HCT116 (cell line): ENCODE results near the gene YAE1. TPM values are rescaled to one million over a fixed set of nuclear protein-coding genes. Genes with fewer than 3 reads are reported as not detected.

Experiments
- ATAC-seq: fragments of 200-7000 bp; cut with Tn5 transposase; 2 replicates; pipeline ENCODE4 v1.9.1; 2020; ENCODE audit warnings: mild to moderate bottlenecking, moderate library complexity
- BruUV-seq: library from RNA; stranded (reverse); fragments of 400-500 nt; replicated peaks from 2 replicates; lab custom pipeline; 2021; lab: Mats Ljungman, UMichigan
- CTCF ChIA-PET: fragments of 300-600 bp; sonication (Branson Sonifier 250); formaldehyde crosslinking; loops from one replicate; lab custom pipeline; 2021; ENCODE audit warnings: antibody characterized with exemption; lab: Charles Lee
- POLR2A ChIA-PET: fragments of 300-600, 350-600 bp; sonication (Branson Sonifier 250); formaldehyde crosslinking; loops from one replicate; lab custom pipeline; 2021; ENCODE audit warnings: antibody characterized with exemption; lab: Charles Lee
- RAD21 ChIA-PET, 2 experiments: fragments of 300-600 bp; sonication (Branson Sonifier 250); formaldehyde crosslinking; loops; one replicate each; lab custom pipeline; 2023; ENCODE audit warnings: low total read pairs in 2 of 2; ENCODE audit not compliant: uncharacterized antibody in 2 of 2, unreplicated experiment in 2 of 2, low non-redundant PET in 1 of 2; lab: Charles Lee
- DNase-seq: peaks from one replicate; pipeline ENCODE4 v3.0.0-alpha.2; 2010; ENCODE audit warnings: low read depth, low spot score
- H2AFZ ChIP-seq: fragments of 200-600 bp; shearing (Covaris generic), sonication (generic); 2 replicates; pipeline ENCODE4 v1.6.1; 2017; ENCODE audit warnings: low read depth, mixed run types, mixed read lengths, antibody characterized with exemption, low read length; ENCODE audit not compliant: poor library complexity, severe bottlenecking
- H3K27ac ChIP-seq: 2 replicates; pipeline ENCODE4 v1.5.1; 2012; ENCODE audit warnings: low read depth, low read length
- H3K27me3 ChIP-seq: fragments of 200-600 bp; sonication (generic); 2 replicates; pipeline ENCODE4 v1.6.1; 2016; ENCODE audit warnings: mixed run types, low read length, mixed read lengths; ENCODE audit not compliant: insufficient read depth
- H3K36me3 ChIP-seq, 2 experiments: fragments of 200-500 bp in 1 of 2; fragments of 200-600 bp in 1 of 2; sonication (Bioruptor generic) in 1 of 2; sonication (generic) in 1 of 2; 2 replicates each; pipeline versions ENCODE4 v1.5.1 to v1.6.1; 2014 to 2016; ENCODE audit warnings: low read length in 2 of 2, inconsistent platforms in 1 of 2, mixed read lengths in 1 of 2, mixed run types in 1 of 2; ENCODE audit not compliant: insufficient read depth in 2 of 2, control insufficient read depth in 1 of 2
- H3K4me1 ChIP-seq, 2 experiments: fragments of 200-600 bp in 1 of 2; sonication (generic) in 1 of 2; 2 replicates each; pipeline versions ENCODE4 v1.5.1 to v1.6.1; 2012 to 2017; ENCODE audit warnings: low read length in 2 of 2, inconsistent platforms in 1 of 2, mild to moderate bottlenecking in 1 of 2, mixed read lengths in 1 of 2, mixed run types in 1 of 2, moderate library complexity in 1 of 2; ENCODE audit not compliant: insufficient read depth in 2 of 2, control insufficient read depth in 1 of 2
- H3K4me2 ChIP-seq: fragments of 200-600 bp; sonication (generic); 2 replicates; pipeline ENCODE4 v1.6.1; 2017; ENCODE audit warnings: mixed run types, low read length, mixed read lengths
- H3K4me3 ChIP-seq, 2 experiments: fragments of 200-600 bp in 1 of 2; sonication (generic) in 1 of 2; replicated peaks in 1 of 2; 2 replicates each; pipeline ENCODE4 v1.5.1; 2011 to 2016; ENCODE audit warnings: low read length in 2 of 2, control low read depth in 1 of 2, low read depth in 1 of 2, mild to moderate bottlenecking in 1 of 2, mixed read lengths in 1 of 2, mixed run types in 1 of 2
- H3K79me2 ChIP-seq: fragments of 200-600 bp; sonication (generic); 2 replicates; pipeline ENCODE4 v1.6.1; 2017; ENCODE audit warnings: mild to moderate bottlenecking, mixed run types, low read length, moderate library complexity, mixed read lengths; ENCODE audit not compliant: insufficient read depth
- H3K9ac ChIP-seq: fragments of 200-600 bp; sonication (generic); 2 replicates; pipeline ENCODE4 v1.6.1; 2016; ENCODE audit warnings: low read length, mixed read lengths
- H3K9me2 ChIP-seq: fragments of 200-600 bp; sonication (generic), shearing (Covaris generic); 2 replicates; pipeline ENCODE4 v1.6.1; 2017; ENCODE audit warnings: mixed run types, mild to moderate bottlenecking, moderate library complexity; ENCODE audit not compliant: insufficient read depth
- H3K9me3 ChIP-seq, 2 experiments: fragments of 200-500 bp in 1 of 2; fragments of 200-600 bp in 1 of 2; sonication (Bioruptor generic) in 1 of 2; sonication (generic) in 1 of 2; 2 replicates each; pipeline ENCODE4 v1.6.1; 2014 to 2017; ENCODE audit warnings: low read length in 2 of 2, mixed read lengths in 2 of 2, inconsistent platforms in 1 of 2, low read depth in 1 of 2, mild to moderate bottlenecking in 1 of 2, mixed run types in 1 of 2, moderate library complexity in 1 of 2; ENCODE audit not compliant: control insufficient read depth in 1 of 2, insufficient read depth in 1 of 2
- H4K20me1 ChIP-seq: fragments of 200-600 bp; sonication (generic), shearing (Covaris generic); 2 replicates; pipeline ENCODE4 v1.6.1; 2017; ENCODE audit warnings: mixed run types, mild to moderate bottlenecking, moderate library complexity; ENCODE audit not compliant: insufficient read depth
- CBX3 ChIP-seq: IDR thresholded peaks from 2 replicates; pipeline ENCODE4 v1.6.1; 2012; ENCODE audit warnings: low read depth
- CEBPB ChIP-seq: IDR thresholded peaks from 2 replicates; pipeline ENCODE4 v1.6.1; 2012; ENCODE audit warnings: low read depth
- EGR1 ChIP-seq: IDR thresholded peaks from 2 replicates; pipeline ENCODE4 v1.6.1; 2012; ENCODE audit warnings: low read depth
- ELF1 ChIP-seq: IDR thresholded peaks from 2 replicates; pipeline ENCODE4 v1.6.1; 2012; ENCODE audit warnings: low read depth, borderline replicate concordance
- EZH2 ChIP-seq: fragments of 200-600 bp; sonication (generic); IDR thresholded peaks from 2 replicates; pipeline ENCODE4 v1.6.1; 2017; ENCODE audit warnings: antibody characterized with exemption, mixed run types
- JUND ChIP-seq: IDR thresholded peaks from 2 replicates; pipeline ENCODE4 v1.6.1; 2012
- POLR2A ChIP-seq: IDR thresholded peaks from 2 replicates; pipeline ENCODE4 v1.7.0; 2011; ENCODE audit warnings: borderline replicate concordance; ENCODE audit not compliant: insufficient read depth, insufficient read length; ENCODE audit errors: extremely low read depth
- SIN3A ChIP-seq: IDR thresholded peaks from 2 replicates; pipeline ENCODE4 v1.6.1; 2012; ENCODE audit warnings: low read depth
- TCF7L2 ChIP-seq: IDR thresholded peaks from 2 replicates; pipeline ENCODE4 v1.7.0; 2011; ENCODE audit warnings: borderline replicate concordance, inconsistent platforms; ENCODE audit not compliant: insufficient read depth, insufficient read length; ENCODE audit errors: extremely low read depth
- YY1 ChIP-seq: IDR thresholded peaks from 2 replicates; pipeline ENCODE4 v1.6.1; 2011; ENCODE audit warnings: low read length, low read depth, moderate library complexity, mild to moderate bottlenecking; ENCODE audit not compliant: insufficient replicate concordance; ENCODE audit errors: extremely low read depth
- ZFX ChIP-seq: fragments of 450-650 bp; IDR thresholded peaks from 2 replicates; pipeline ENCODE4 v1.6.1; 2017
- ZNF274 ChIP-seq: fragments of 200-500 bp; sonication (Bioruptor generic); IDR thresholded peaks from 2 replicates; pipeline ENCODE4 v1.6.1; 2014; ENCODE audit warnings: mild to moderate bottlenecking, low read depth, low read length, inconsistent platforms
- intact Hi-C: fragments of 100-400 bp; cut with micrococcal nuclease; formaldehyde crosslinking; loops from 2 replicates; pipeline ENCODE4 v1.10.0; 2022
- total RNA-seq: library from RNA; stranded (reverse); gene quantifications from one replicate; pipeline ENCODE4 v1.2.1, GENCODE V29; 2021; ENCODE audit not compliant: unreplicated experiment
- TF ChIP-seq, protein P1 (sequence below), 3 experiments: fragments of 200-600 bp in 1 of 3; sonication (generic) in 1 of 3; IDR thresholded peaks in 2 of 3; conservative IDR thresholded peaks in 1 of 3; 2 replicates each; pipeline ENCODE4 v1.5.1; 2012 to 2017; ENCODE audit warnings: low read depth in 2 of 3, low read length in 2 of 3, antibody characterized with exemption in 1 of 3, borderline replicate concordance in 1 of 3, control low read depth in 1 of 3, mild to moderate bottlenecking in 1 of 3, mixed read lengths in 1 of 3, mixed run types in 1 of 3, moderate library complexity in 1 of 3; ENCODE audit not compliant: insufficient read depth in 1 of 3
- TF ChIP-seq, protein P2 (sequence below): IDR thresholded peaks from 2 replicates; pipeline ENCODE4 v1.6.1; 2011; ENCODE audit warnings: mild to moderate bottlenecking, low read length, moderate library complexity; ENCODE audit not compliant: insufficient replicate concordance; ENCODE audit errors: extremely low read depth
- TF ChIP-seq, protein P3 (sequence below): IDR thresholded peaks from 2 replicates; pipeline ENCODE4 v1.6.1; 2012

The YAE1 gene
- total RNA-seq, 1 experiment from 2014 or later, result 16.9 TPM

DNA sequence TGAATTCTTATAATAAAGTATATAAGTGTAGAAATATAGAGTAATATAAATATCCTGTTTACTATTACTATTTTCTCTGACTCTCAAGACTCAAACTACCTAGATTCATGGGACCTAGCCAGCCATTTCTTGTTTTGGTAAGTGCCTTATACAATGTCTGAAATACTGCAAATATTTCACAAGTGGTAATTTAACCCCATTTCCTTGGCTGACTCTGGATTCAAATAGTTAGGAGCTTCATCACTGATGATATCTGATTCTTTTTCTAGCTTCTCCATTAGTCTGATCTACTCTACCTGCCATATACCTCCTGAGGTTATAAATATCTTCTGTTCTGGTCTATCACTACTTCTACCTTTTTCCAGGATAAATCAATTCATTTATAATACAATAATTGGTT lies 50.8 kb downstream of the YAE1 start:
- no peaks in the 10 kb centered on the region for H3K27me3 ChIP-seq
- intact Hi-C loops, result no loop called here
- H3K27ac ChIP-seq, result no peak overlapping the region
- POLR2A ChIA-PET, result no interaction called here
- H3K9me2 ChIP-seq, result no peaks in the 10 kb centered on the region
- no peaks in the 10 kb centered on the region for H3K9me3 ChIP-seq
- no TSS peak for BruUV-seq
- no peaks in the 10 kb centered on the region for H4K20me1 ChIP-seq
- DNase-seq, result no peak
- no peak overlapping the region for H2AFZ ChIP-seq
- H3K4me1 ChIP-seq, result peaks cover 4 to 5% of the 10 kb centered on the region in 2 experiments; a peak in 3 of 4 replicates
- H3K9ac ChIP-seq, result no peak overlapping the region
- ATAC-seq, result no peak
- RAD21 ChIA-PET, result no interaction called here
- H3K4me2 ChIP-seq, result no peak overlapping the region
- 0 out of 2 replicates have a peak, but pooled peaks cover 3% of the 10 kb centered on the region for H3K79me2 ChIP-seq
- CTCF ChIA-PET, result no interaction called here
- no peak overlapping the region for H3K4me3 ChIP-seq
- TF ChIP-seq, protein P1, sequence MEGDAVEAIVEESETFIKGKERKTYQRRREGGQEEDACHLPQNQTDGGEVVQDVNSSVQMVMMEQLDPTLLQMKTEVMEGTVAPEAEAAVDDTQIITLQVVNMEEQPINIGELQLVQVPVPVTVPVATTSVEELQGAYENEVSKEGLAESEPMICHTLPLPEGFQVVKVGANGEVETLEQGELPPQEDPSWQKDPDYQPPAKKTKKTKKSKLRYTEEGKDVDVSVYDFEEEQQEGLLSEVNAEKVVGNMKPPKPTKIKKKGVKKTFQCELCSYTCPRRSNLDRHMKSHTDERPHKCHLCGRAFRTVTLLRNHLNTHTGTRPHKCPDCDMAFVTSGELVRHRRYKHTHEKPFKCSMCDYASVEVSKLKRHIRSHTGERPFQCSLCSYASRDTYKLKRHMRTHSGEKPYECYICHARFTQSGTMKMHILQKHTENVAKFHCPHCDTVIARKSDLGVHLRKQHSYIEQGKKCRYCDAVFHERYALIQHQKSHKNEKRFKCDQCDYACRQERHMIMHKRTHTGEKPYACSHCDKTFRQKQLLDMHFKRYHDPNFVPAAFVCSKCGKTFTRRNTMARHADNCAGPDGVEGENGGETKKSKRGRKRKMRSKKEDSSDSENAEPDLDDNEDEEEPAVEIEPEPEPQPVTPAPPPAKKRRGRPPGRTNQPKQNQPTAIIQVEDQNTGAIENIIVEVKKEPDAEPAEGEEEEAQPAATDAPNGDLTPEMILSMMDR (IDR thresholded peaks at IDR 0.05 in 2 of 3, conservative IDR thresholded peaks at IDR 0.05 in 1 of 3; ENCODE audit: borderline replicate concordance in 1 of 3, insufficient read depth in 1 of 3, low read depth in 2 of 3, low read length in 2 of 3), result no peak
- TF ChIP-seq YY1 (no peak), ZFX (no peak)
- TF ChIP-seq, all 23 proteins: peak for 0
- no peaks in the 10 kb centered on the region for H3K36me3 ChIP-seq

DNA sequence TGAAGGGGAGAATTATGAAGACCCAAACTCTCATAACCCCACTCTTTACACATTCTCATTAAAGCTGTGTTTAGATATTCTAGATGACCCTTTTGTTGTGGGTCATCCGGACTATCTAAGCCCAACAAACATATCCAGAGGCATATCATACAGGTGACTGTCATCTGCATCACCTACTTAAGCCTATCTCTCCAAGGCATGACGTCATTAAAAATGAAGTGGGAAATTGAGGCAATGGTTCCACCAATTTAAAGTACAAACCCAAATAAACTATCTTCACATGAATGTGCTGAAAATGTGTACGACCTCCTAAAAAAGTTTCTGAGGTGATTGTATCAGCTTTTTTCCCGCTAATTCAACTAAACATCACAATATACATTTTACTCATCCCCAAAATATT lies 52.7 kb downstream of the YAE1 start:
- intact Hi-C loops, result no loop called here
- Histone ChIP-seq H3K4me1 (peaks cover 4 to 11% of the 10 kb centered on the region in 2 experiments; a peak in 3 of 4 replicates), H3K9ac (no peak overlapping the region), H3K4me3 (no peak overlapping the region), H3K27ac (no peak overlapping the region), H4K20me1 (no peaks in the 10 kb centered on the region), H3K4me2 (no peak overlapping the region), H3K9me3 (no peaks in the 10 kb centered on the region), H3K27me3 (no peaks in the 10 kb centered on the region), H2AFZ (no peak overlapping the region), H3K79me2 (peaks cover 13% of the 10 kb centered on the region; the same call in 1 of the 2 replicates), H3K9me2 (no peaks in the 10 kb centered on the region), H3K36me3 (no peaks in the 10 kb centered on the region)
- RAD21 ChIA-PET, result no interaction called here
- CTCF ChIA-PET, result no interaction called here
- no TSS peak for BruUV-seq
- DNase-seq (no peak), ATAC-seq (no peak)
- POLR2A ChIA-PET, result no interaction called here
- TF ChIP-seq, protein P2, sequence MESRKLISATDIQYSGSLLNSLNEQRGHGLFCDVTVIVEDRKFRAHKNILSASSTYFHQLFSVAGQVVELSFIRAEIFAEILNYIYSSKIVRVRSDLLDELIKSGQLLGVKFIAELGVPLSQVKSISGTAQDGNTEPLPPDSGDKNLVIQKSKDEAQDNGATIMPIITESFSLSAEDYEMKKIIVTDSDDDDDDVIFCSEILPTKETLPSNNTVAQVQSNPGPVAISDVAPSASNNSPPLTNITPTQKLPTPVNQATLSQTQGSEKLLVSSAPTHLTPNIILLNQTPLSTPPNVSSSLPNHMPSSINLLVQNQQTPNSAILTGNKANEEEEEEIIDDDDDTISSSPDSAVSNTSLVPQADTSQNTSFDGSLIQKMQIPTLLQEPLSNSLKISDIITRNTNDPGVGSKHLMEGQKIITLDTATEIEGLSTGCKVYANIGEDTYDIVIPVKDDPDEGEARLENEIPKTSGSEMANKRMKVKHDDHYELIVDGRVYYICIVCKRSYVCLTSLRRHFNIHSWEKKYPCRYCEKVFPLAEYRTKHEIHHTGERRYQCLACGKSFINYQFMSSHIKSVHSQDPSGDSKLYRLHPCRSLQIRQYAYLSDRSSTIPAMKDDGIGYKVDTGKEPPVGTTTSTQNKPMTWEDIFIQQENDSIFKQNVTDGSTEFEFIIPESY, result no peak
- TF ChIP-seq SIN3A, result no peak
- TF ChIP-seq CEBPB, result no peak
- TF ChIP-seq ELF1, result no peak
- no peak for TF ChIP-seq JUND
- TF ChIP-seq TCF7L2, result no peak
- no peak for TF ChIP-seq EZH2
- TF ChIP-seq CBX3, result no peak
- TF ChIP-seq, protein P3, sequence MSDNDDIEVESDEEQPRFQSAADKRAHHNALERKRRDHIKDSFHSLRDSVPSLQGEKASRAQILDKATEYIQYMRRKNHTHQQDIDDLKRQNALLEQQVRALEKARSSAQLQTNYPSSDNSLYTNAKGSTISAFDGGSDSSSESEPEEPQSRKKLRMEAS, result no peak
- no peak for TF ChIP-seq EGR1
- no peak for TF ChIP-seq POLR2A
- no peak for TF ChIP-seq ZNF274
- TF ChIP-seq ZFX, result no peak
